ENCODE data around the gene PHF8.

PHF8 gene

GRCh38 chrX:53969540-53969939 lies 74.7 kb downstream of the PHF8 start:
- no peaks in the 10 kb centered on the region for H3K4me1 ChIP-seq
- no peaks in the 10 kb centered on the region for H3K9me3 ChIP-seq
- no peaks in the 10 kb centered on the region; the same call in 1 of the 2 replicates for H3K36me3 ChIP-seq
- no peak overlapping the region for H3K4me3 ChIP-seq (ENCODE audit: low read depth, low read length)
- H3K27me3 ChIP-seq = no peaks in the 10 kb centered on the region
- DNase-seq = no peak
- no peak for TF ChIP-seq CTCF (IDR thresholded peaks at IDR 0.05; ENCODE audit: low read depth, low read length)

- no peaks in the 10 kb centered on the region for H3K4me1 ChIP-seq
- no peaks in the 10 kb centered on the region for H3K9me3 ChIP-seq
- no peaks in the 10 kb centered on the region for H3K27me3 ChIP-seq
- no peak for TF ChIP-seq CTCF (IDR thresholded peaks at IDR 0.05; ENCODE audit: low read depth, low read length)
- no peak for DNase-seq
- no peak overlapping the region for H3K4me3 ChIP-seq (ENCODE audit: low read depth, low read length)
- H3K36me3 ChIP-seq = no peaks in the 10 kb centered on the region
Observed at GRCh38 chrX:53950130-53950733, 94.0 kb downstream of the PHF8 start.

GRCh38 chrX:53940180-53940579 lies 104.1 kb downstream of the PHF8 start:
- no peak for DNase-seq
- no peaks in the 10 kb centered on the region for H3K9me3 ChIP-seq
- no peaks in the 10 kb centered on the region for H3K4me1 ChIP-seq
- H3K36me3 ChIP-seq = no peaks in the 10 kb centered on the region; the same call in none of the 2 replicates
- TF ChIP-seq CTCF (IDR thresholded peaks at IDR 0.05; ENCODE audit: low read depth, low read length) = no peak
- no peaks in the 10 kb centered on the region for H3K27me3 ChIP-seq
- no peak overlapping the region for H3K4me3 ChIP-seq (ENCODE audit: low read depth, low read length)

GRCh38 chrX:53939127-53939526 lies 105.1 kb downstream of the PHF8 start:
- no peak overlapping the region for H3K4me3 ChIP-seq (ENCODE audit: low read depth, low read length)

GRCh38 chrX:53930515-53931380 lies 113.5 kb downstream of the PHF8 start:
- H3K4me1 ChIP-seq = no peaks in the 10 kb centered on the region
- H3K27me3 ChIP-seq = no peaks in the 10 kb centered on the region
- no peaks in the 10 kb centered on the region for H3K36me3 ChIP-seq
- no peak overlapping the region for H3K4me3 ChIP-seq (ENCODE audit: low read depth, low read length)
- H3K9me3 ChIP-seq = no peaks in the 10 kb centered on the region
- DNase-seq = no peak
- no peak for TF ChIP-seq CTCF (IDR thresholded peaks at IDR 0.05; ENCODE audit: low read depth, low read length)

More at GRCh38 chrX:53939127-53939526, 105.1 kb downstream of the PHF8 start:
- DNase-seq = no peak
- no peaks in the 10 kb centered on the region for H3K27me3 ChIP-seq
- no peaks in the 10 kb centered on the region for H3K9me3 ChIP-seq
- no peak for TF ChIP-seq CTCF (IDR thresholded peaks at IDR 0.05; ENCODE audit: low read depth, low read length)
- no peaks in the 10 kb centered on the region for H3K4me1 ChIP-seq
- no peaks in the 10 kb centered on the region; the same call in none of the 2 replicates for H3K36me3 ChIP-seq

GRCh38 chrX:53926030-53926429 lies 118.2 kb downstream of the PHF8 start:
- H3K27me3 ChIP-seq = no peaks in the 10 kb centered on the region
- no peak overlapping the region for H3K4me3 ChIP-seq (ENCODE audit: low read depth, low read length)
- H3K36me3 ChIP-seq = no peaks in the 10 kb centered on the region
- H3K4me1 ChIP-seq = no peaks in the 10 kb centered on the region
- H3K9me3 ChIP-seq = no peaks in the 10 kb centered on the region
- DNase-seq = no peak
- no peak for TF ChIP-seq CTCF (IDR thresholded peaks at IDR 0.05; ENCODE audit: low read depth, low read length)
